Uterus (tissue), 4 donors: Measurements from ENCODE around the gene DIO3. TPM values are rescaled to one million over a fixed set of nuclear protein-coding genes. Genes with fewer than 3 reads are reported as not detected.

ENCODE experiments used
- DNase-seq, 2 donors: peaks; one replicate each; pipeline ENCODE4 v3.0.0-alpha.2; 2019 to 2020
- H3K27ac ChIP-seq, 2 donors: fragments of 200-600 bp; sonication (generic); 1 replicate in 1 of 2; 2 replicates in 1 of 2; pipeline ENCODE4 v1.5.1; 2016 to 2018
- H3K27me3 ChIP-seq, 2 donors: fragments of 200-600 bp; sonication (generic); one replicate each; pipeline ENCODE4 v1.5.1; 2018 to 2019; ENCODE audit warnings: control low read depth in 1 of 2
- H3K36me3 ChIP-seq, 2 donors: fragments of 200-600 bp; sonication (generic); one replicate each; pipeline ENCODE4 v1.5.1; 2019; ENCODE audit warnings: control low read depth in 1 of 2
- H3K4me1 ChIP-seq, 2 donors: fragments of 200-600 bp; sonication (generic); one replicate each; pipeline ENCODE4 v1.5.1; 2018 to 2019; ENCODE audit warnings: control low read depth in 1 of 2
- H3K4me3 ChIP-seq, 2 donors: fragments of 200-600 bp; sonication (generic); 1 replicate in 1 of 2; 2 replicates in 1 of 2; pipeline ENCODE4 v1.5.1; 2018 to 2019; ENCODE audit warnings: mild to moderate bottlenecking in 1 of 2
- H3K9me3 ChIP-seq, 2 donors: fragments of 200-600 bp; sonication (generic); one replicate each; pipeline ENCODE4 v1.5.1; 2019; ENCODE audit warnings: control low read depth in 1 of 2
- POLR2A ChIP-seq, 2 donors: fragments of 450-650 bp; IDR thresholded peaks; one replicate each; pipeline ENCODE4 v1.6.1; 2016; ENCODE audit warnings: antibody characterized with exemption in 2 of 2, mild to moderate bottlenecking in 1 of 2, moderate library complexity in 1 of 2
- intact Hi-C: fragments of 100-400 bp; cut with DNase I; formaldehyde crosslinking; loops from one replicate; pipeline ENCODE4 v1.15.1; 2023; ENCODE audit warnings: low total_unique reads
- total RNA-seq, 4 donors: library from RNA; depleted of rRNA in 3 of 4; stranded (reverse); fragments of >200 nt in 3 of 4; gene quantifications; one replicate each; pipeline versions ENCODE4 v1.1.0 to v1.2.4, GENCODE V29; 2014 to 2023
- TF ChIP-seq, protein P1 (sequence below), 4 experiments: fragments of 200-600 bp in 2 of 4; fragments of 450-650 bp in 2 of 4; sonication (generic) in 2 of 4; IDR thresholded peaks; one replicate each; pipeline ENCODE4 v1.5.1; 2016 to 2019; ENCODE audit warnings: antibody characterized with exemption in 4 of 4, mild to moderate bottlenecking in 2 of 4, moderate library complexity in 1 of 4
- donor health status: DM: yes; HTN: yes; CAD: no.

Gene DIO3
- total RNA-seq, 4 donors from 2014 or later = 0.26 to 9.0 (median 5.5) TPM

DNA sequence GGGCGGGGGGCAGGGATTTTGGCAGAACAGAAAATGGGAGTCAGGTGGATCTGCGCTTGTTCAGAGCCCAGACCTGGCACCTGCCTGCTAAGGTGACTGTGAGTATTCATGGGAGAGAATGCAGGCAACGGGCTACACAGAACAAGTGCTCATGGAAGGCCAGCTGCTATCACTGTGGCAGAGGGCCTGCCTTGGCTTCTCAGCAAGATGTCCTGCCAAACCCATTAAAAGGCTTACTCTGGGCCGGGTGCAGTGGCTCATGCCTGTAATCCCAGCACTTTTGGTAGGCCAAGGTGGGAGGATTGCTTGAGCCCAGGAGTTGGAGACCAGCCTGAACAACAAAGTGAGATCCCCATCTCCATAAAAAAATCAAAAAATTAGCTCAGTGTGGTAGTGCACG, 21.0 kb downstream of the DIO3 start:
- Histone ChIP-seq H3K27me3 (no peaks in the 10 kb centered on the region), H3K27ac (no peak overlapping the region), H3K4me3 (no peak overlapping the region), H3K4me1 (no peaks in the 10 kb centered on the region), H3K9me3 (no peaks in the 10 kb centered on the region), H3K36me3 (no peaks in the 10 kb centered on the region)
- DNase-seq = no peak
- intact Hi-C loops = no loop called here
- no peak for TF ChIP-seq POLR2A (IDR thresholded peaks at IDR 0.05)
- TF ChIP-seq, protein P1, sequence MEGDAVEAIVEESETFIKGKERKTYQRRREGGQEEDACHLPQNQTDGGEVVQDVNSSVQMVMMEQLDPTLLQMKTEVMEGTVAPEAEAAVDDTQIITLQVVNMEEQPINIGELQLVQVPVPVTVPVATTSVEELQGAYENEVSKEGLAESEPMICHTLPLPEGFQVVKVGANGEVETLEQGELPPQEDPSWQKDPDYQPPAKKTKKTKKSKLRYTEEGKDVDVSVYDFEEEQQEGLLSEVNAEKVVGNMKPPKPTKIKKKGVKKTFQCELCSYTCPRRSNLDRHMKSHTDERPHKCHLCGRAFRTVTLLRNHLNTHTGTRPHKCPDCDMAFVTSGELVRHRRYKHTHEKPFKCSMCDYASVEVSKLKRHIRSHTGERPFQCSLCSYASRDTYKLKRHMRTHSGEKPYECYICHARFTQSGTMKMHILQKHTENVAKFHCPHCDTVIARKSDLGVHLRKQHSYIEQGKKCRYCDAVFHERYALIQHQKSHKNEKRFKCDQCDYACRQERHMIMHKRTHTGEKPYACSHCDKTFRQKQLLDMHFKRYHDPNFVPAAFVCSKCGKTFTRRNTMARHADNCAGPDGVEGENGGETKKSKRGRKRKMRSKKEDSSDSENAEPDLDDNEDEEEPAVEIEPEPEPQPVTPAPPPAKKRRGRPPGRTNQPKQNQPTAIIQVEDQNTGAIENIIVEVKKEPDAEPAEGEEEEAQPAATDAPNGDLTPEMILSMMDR (IDR thresholded peaks at IDR 0.05) = no peak

GRCh38 chr14:101583006-101583714, 21.9 kb downstream of the DIO3 start:
- TF ChIP-seq, protein P1 (IDR thresholded peaks at IDR 0.05) = no peak
- no peak for TF ChIP-seq POLR2A (IDR thresholded peaks at IDR 0.05)
- Histone ChIP-seq H3K9me3 (no peaks in the 10 kb centered on the region), H3K27me3 (no peaks in the 10 kb centered on the region), H3K27ac (no peak overlapping the region), H3K36me3 (no peaks in the 10 kb centered on the region), H3K4me3 (no peak overlapping the region), H3K4me1 (no peaks in the 10 kb centered on the region)
- no peak for DNase-seq
- intact Hi-C loops = no loop called here

DNA sequence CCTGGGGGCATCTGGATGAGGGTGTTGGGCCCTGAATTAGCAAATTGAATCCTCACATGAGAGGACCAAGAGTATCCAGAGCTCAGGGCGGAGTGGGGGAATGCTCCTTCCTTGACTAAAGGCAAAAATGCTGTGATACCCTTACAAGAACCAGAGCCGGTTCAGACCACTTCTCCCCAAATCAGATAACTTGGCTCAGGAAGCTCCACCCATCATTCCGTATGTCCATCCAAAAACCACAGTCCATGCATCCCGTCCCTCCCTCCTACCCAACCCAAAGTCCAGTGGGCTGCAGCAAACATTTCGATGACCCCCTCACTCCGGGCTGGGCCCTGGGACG, 22.4 kb downstream of the DIO3 start:
- Histone ChIP-seq H3K4me1 (no peaks in the 10 kb centered on the region), H3K27me3 (no peaks in the 10 kb centered on the region), H3K9me3 (no peaks in the 10 kb centered on the region), H3K27ac (no peak overlapping the region), H3K4me3 (no peak overlapping the region), H3K36me3 (no peaks in the 10 kb centered on the region)
- no peak for TF ChIP-seq POLR2A (IDR thresholded peaks at IDR 0.05)
- no peak for DNase-seq
- intact Hi-C loops = no loop called here

GRCh38 chr14:101584055-101584859, 23.0 kb downstream of the DIO3 start:
- Histone ChIP-seq H3K36me3 (no peaks in the 10 kb centered on the region), H3K27me3 (no peaks in the 10 kb centered on the region), H3K9me3 (no peaks in the 10 kb centered on the region), H3K27ac (peak overlapping the region in 1 of 2 donors; percentile 57), H3K4me1 (no peaks in the 10 kb centered on the region), H3K4me3 (peak overlapping the region in 1 of 2 donors; percentile 18)
- DNase-seq = peak; percentile 59 to 76
- intact Hi-C loops = no loop called here
- TF ChIP-seq POLR2A (IDR thresholded peaks at IDR 0.05) = no peak
- TF ChIP-seq, protein P1 (IDR thresholded peaks at IDR 0.05) = no peak

GRCh38 chr14:101585211-101585610, 23.9 kb downstream of the DIO3 start:
- Histone ChIP-seq H3K36me3 (no peaks in the 10 kb centered on the region), H3K27me3 (no peaks in the 10 kb centered on the region), H3K27ac (no peak overlapping the region), H3K9me3 (no peaks in the 10 kb centered on the region), H3K4me3 (no peak overlapping the region), H3K4me1 (no peaks in the 10 kb centered on the region)
- intact Hi-C loops = no loop called here
- TF ChIP-seq, protein P1 (IDR thresholded peaks at IDR 0.05) = no peak
- no peak for DNase-seq
